Measurements from ENCODE around the gene SCAP.

SCAP gene

GRCh38 chr3:47503033-47503432 lies 27.3 kb upstream of the SCAP start:
- H3K4me3 Mint-ChIP-seq = no peak overlapping the region
- no peaks in the 10 kb centered on the region for H3K4me1 Mint-ChIP-seq
- H3K27me3 Mint-ChIP-seq (ENCODE audit: low read depth) = no peaks in the 10 kb centered on the region
- peaks cover 59% of the 10 kb centered on the region for H3K36me3 Mint-ChIP-seq (ENCODE audit: low read depth)
- no peak for TF ChIP-seq CTCF (IDR thresholded peaks at IDR 0.05; ENCODE audit: unreplicated experiment in 3 of 3)
- H3K27ac Mint-ChIP-seq = no peak overlapping the region
- H3K9me3 Mint-ChIP-seq = no peaks in the 10 kb centered on the region

GRCh38 chr3:47496892-47497291 lies 21.2 kb upstream of the SCAP start:
- Mint-ChIP-seq H3K9me3 (no peaks in the 10 kb centered on the region), H3K4me3 (no peak overlapping the region), H3K36me3 (ENCODE audit: low read depth) (peaks cover 57% of the 10 kb centered on the region), H3K4me1 (no peaks in the 10 kb centered on the region), H3K27ac (no peak overlapping the region), H3K27me3 (ENCODE audit: low read depth) (no peaks in the 10 kb centered on the region)
- TF ChIP-seq CTCF (IDR thresholded peaks at IDR 0.05; ENCODE audit: unreplicated experiment in 3 of 3) = no peak

GRCh38 chr3:47495886-47496285 lies 20.1 kb upstream of the SCAP start:
- no peak for TF ChIP-seq CTCF (IDR thresholded peaks at IDR 0.05; ENCODE audit: unreplicated experiment in 3 of 3)
- Mint-ChIP-seq H3K4me1 (no peaks in the 10 kb centered on the region), H3K4me3 (no peak overlapping the region), H3K27me3 (ENCODE audit: low read depth) (no peaks in the 10 kb centered on the region), H3K27ac (no peak overlapping the region), H3K9me3 (no peaks in the 10 kb centered on the region), H3K36me3 (ENCODE audit: low read depth) (peaks cover 50% of the 10 kb centered on the region)

- H3K9me3 Mint-ChIP-seq = no peaks in the 10 kb centered on the region
- H3K27ac Mint-ChIP-seq = no peak overlapping the region
- peaks cover 43% of the 10 kb centered on the region for H3K36me3 Mint-ChIP-seq (ENCODE audit: low read depth)
- TF ChIP-seq CTCF (IDR thresholded peaks at IDR 0.05; ENCODE audit: unreplicated experiment in 3 of 3) = no peak
- no peak overlapping the region for H3K4me3 Mint-ChIP-seq
- no peaks in the 10 kb centered on the region for H3K27me3 Mint-ChIP-seq (ENCODE audit: low read depth)
- H3K4me1 Mint-ChIP-seq = no peaks in the 10 kb centered on the region
These were observed 19.4 kb upstream of the SCAP start for GRCh38 chr3:47495111-47495510.

GRCh38 chr3:47491777-47492176 lies 16.0 kb upstream of the SCAP start:
- Mint-ChIP-seq H3K27me3 (ENCODE audit: low read depth) (no peaks in the 10 kb centered on the region), H3K27ac (no peak overlapping the region), H3K4me1 (no peaks in the 10 kb centered on the region), H3K36me3 (ENCODE audit: low read depth) (peaks cover 33% of the 10 kb centered on the region), H3K4me3 (no peak overlapping the region), H3K9me3 (no peaks in the 10 kb centered on the region)
- TF ChIP-seq CTCF (IDR thresholded peaks at IDR 0.05; ENCODE audit: unreplicated experiment in 3 of 3) = no peak

- no peak for TF ChIP-seq CTCF (IDR thresholded peaks at IDR 0.05; ENCODE audit: unreplicated experiment in 3 of 3)
- no peaks in the 10 kb centered on the region for H3K4me1 Mint-ChIP-seq
- H3K27ac Mint-ChIP-seq = no peak overlapping the region
- peaks cover 30% of the 10 kb centered on the region for H3K36me3 Mint-ChIP-seq (ENCODE audit: low read depth)
- no peak overlapping the region for H3K4me3 Mint-ChIP-seq
- H3K27me3 Mint-ChIP-seq (ENCODE audit: low read depth) = no peaks in the 10 kb centered on the region
- no peaks in the 10 kb centered on the region for H3K9me3 Mint-ChIP-seq
These were observed 15.4 kb upstream of the SCAP start for GRCh38 chr3:47491186-47491585.
